GM12875 (cell line): ENCODE results near the gene FAM83F.

Source experiments
- H3K4me3 ChIP-seq: one replicate; pipeline ENCODE4 v1.5.1; 2011; ENCODE audit warnings: low read depth, low read length, control low read depth
- CTCF ChIP-seq: IDR thresholded peaks from 2 replicates; pipeline ENCODE4 v1.5.1; 2011; ENCODE audit warnings: low read depth, mild to moderate bottlenecking, control low read depth, inconsistent platforms, low read length, moderate library complexity, borderline replicate concordance; ENCODE audit not compliant: insufficient read depth

Gene FAM83F

GRCh38 chr22:39952347-39952746 is 42.4 kb upstream of the FAM83F start:
- no peak overlapping the region for H3K4me3 ChIP-seq
- TF ChIP-seq CTCF = no peak

GRCh38 chr22:39953101-39953500 is 41.7 kb upstream of the FAM83F start:
- H3K4me3 ChIP-seq = no peak overlapping the region
- TF ChIP-seq CTCF = no peak

GRCh38 chr22:39954584-39955055 is 40.1 kb upstream of the FAM83F start:
- no peak overlapping the region for H3K4me3 ChIP-seq
- TF ChIP-seq CTCF = no peak

- no peak overlapping the region for H3K4me3 ChIP-seq
- no peak for TF ChIP-seq CTCF
Observed at GRCh38 chr22:39955675-39956074, 39.1 kb upstream of the FAM83F start.

- no peak for TF ChIP-seq CTCF
Observed at GRCh38 chr22:39956932-39957664, 37.7 kb upstream of the FAM83F start.

DNA sequence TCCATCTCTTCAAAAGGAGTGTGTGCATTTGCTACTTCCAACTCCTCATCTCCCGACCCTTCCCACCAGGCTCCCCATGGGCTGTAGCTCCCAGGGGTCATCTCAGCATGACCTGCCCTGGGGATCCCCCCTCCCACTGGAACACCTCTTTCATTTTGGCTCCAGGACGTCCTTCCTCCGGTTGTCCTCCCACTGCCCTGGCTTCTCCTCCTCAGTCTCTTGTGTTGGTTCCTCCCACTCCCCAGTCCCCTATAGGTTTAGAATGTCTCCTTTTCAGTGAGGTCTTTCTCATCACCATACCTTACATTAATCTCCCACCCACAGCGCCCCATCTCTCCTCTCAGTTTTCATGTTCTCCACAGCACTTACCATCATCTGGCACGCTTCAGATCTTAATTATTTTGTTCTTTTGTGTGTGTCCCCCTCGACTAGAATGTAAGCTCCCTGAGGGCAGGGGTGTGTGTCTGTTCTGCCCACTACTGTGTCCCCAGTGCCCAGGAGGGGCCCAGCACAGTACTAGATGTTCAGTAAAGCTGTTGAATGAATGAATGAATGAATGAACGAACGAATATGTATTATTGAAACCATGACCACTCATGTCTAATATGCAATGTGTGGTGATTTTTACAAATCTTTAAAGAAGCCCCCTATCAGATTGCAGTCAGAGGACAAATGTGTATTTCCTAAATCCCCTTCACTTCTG is 36.6 kb upstream of the FAM83F start:
- H3K4me3 ChIP-seq = no peak overlapping the region
- no peak for TF ChIP-seq CTCF

More at GRCh38 chr22:39956932-39957664, 37.7 kb upstream of the FAM83F start:
- H3K4me3 ChIP-seq = no peak overlapping the region

DNA sequence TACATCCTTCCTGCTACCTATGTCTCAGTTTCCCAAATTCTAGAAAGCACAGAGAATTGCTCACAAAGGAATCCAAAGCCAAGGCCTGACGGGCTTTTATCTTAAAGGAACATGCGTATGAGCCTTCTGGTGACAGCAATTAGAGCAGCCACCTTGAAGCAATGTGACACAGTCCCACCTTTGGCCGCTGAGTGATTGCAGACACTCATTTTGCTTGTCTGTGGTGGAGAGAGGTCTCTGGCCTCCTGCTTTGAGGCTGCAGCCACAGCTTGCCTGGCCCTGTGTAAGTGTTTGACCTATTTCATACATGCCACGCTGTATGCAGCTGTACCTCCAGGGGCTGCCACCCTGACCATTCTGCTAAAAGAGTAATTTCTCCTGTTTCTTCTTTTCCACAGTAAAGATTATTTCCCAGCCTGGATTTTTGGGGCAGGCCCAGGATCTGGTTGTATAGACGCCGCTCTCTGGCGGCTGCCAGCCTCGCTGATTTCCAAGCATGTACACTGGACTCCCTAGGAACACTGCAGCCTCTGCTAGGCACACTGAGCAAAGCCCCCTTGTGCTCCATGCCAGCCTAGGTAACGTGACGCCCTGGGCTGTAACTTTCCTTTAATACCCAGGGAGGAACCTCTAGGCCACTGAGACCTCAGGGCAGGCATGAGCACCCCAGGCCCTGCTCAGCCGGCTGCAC is 35.7 kb upstream of the FAM83F start:
- TF ChIP-seq CTCF = no peak
- no peak overlapping the region for H3K4me3 ChIP-seq
